Suprapubic skin (tissue), 4 donors: ENCODE measurements around the gene WFDC2. TPM values are rescaled to one million over a fixed set of nuclear protein-coding genes. Genes with fewer than 3 reads are reported as not detected.
A peak's percentile ranks its signal among the peaks of the same experiment; 100 is the strongest.

ENCODE experiments used
- DNase-seq, 2 donors: peaks; one replicate each; pipeline ENCODE4 v3.0.0-alpha.2; 2019; ENCODE audit warnings: low spot score in 2 of 2
- H3K27ac ChIP-seq: fragments of 200-600 bp; sonication (generic); one replicate; pipeline ENCODE4 v1.5.1; 2019
- H3K27me3 ChIP-seq: fragments of 200-600 bp; sonication (generic); one replicate; pipeline ENCODE4 v1.5.1; 2019
- H3K36me3 ChIP-seq: fragments of 200-600 bp; sonication (generic); one replicate; pipeline ENCODE4 v1.5.1; 2019
- H3K4me1 ChIP-seq: fragments of 200-600 bp; sonication (generic); one replicate; pipeline ENCODE4 v1.5.1; 2019
- H3K4me3 ChIP-seq: fragments of 200-600 bp; sonication (generic); one replicate; pipeline ENCODE4 v1.5.1; 2019; ENCODE audit warnings: mild to moderate bottlenecking
- H3K9me3 ChIP-seq: fragments of 200-600 bp; sonication (generic); one replicate; pipeline ENCODE4 v1.5.1; 2019
- CTCF ChIP-seq, 2 donors: fragments of 200-600 bp in 1 of 2; fragments of 450-650 bp in 1 of 2; sonication (generic) in 1 of 2; IDR thresholded peaks; one replicate each; pipeline ENCODE4 v1.5.1; 2016 to 2019; ENCODE audit warnings: antibody characterized with exemption in 2 of 2, mild to moderate bottlenecking in 1 of 2, moderate library complexity in 1 of 2
- EP300 ChIP-seq: sonication (generic); formaldehyde crosslinking; IDR thresholded peaks from one replicate; pipeline ENCODE4 v1.6.1; 2017; ENCODE audit warnings: antibody characterized with exemption
- POLR2A ChIP-seq, 2 donors: fragments of 450-650 bp; IDR thresholded peaks; one replicate each; pipeline ENCODE4 v1.6.1; 2017; ENCODE audit warnings: antibody characterized with exemption in 2 of 2, mild to moderate bottlenecking in 2 of 2, moderate library complexity in 2 of 2
- POLR2AphosphoS5 ChIP-seq, 3 donors: sonication (generic); formaldehyde crosslinking; IDR thresholded peaks; one replicate each; pipeline ENCODE4 v1.6.1; 2017; ENCODE audit warnings: antibody characterized with exemption in 3 of 3
- WGBS: methylation state at CpG from one replicate; pipeline ENCODE4 v1.1.5; 2018; 5-methylcytosine and 5-hydroxymethylcytosine counted together
- total RNA-seq, 4 donors: library from RNA; depleted of rRNA; stranded (reverse); fragments of >200 nt; gene quantifications; one replicate each; pipeline ENCODE4 v1.1.0, GENCODE V29; 2016

Gene WFDC2
- total RNA-seq, 4 donors from 2014 or later, result 29.6 to 58.0 (median 34.1) TPM

- H3K27me3 ChIP-seq, result no peaks in the 10 kb centered on the region
- no peaks in the 10 kb centered on the region for H3K36me3 ChIP-seq
- no peak for TF ChIP-seq CTCF (IDR thresholded peaks at IDR 0.05)
- no peak for TF ChIP-seq EP300
- H3K27ac ChIP-seq, result no peak overlapping the region
- no peaks in the 10 kb centered on the region for H3K4me1 ChIP-seq
- no peak for DNase-seq
- 79% methylated on average over 7 of the region's 7 CpGs for WGBS
- H3K4me3 ChIP-seq, result no peak overlapping the region
- H3K9me3 ChIP-seq, result no peaks in the 10 kb centered on the region
These were observed 38.7 kb downstream of the WFDC2 start for GRCh38 chr20:45508068-45508886.

- Histone ChIP-seq H3K4me1 (no peaks in the 10 kb centered on the region), H3K27ac (no peak overlapping the region), H3K36me3 (no peaks in the 10 kb centered on the region), H3K4me3 (no peak overlapping the region), H3K27me3 (no peaks in the 10 kb centered on the region), H3K9me3 (no peaks in the 10 kb centered on the region)
- WGBS, result 78% methylated on average over 4 of the region's 4 CpGs
- no peak for TF ChIP-seq CTCF (IDR thresholded peaks at IDR 0.05)
- no peak for TF ChIP-seq EP300
- no peak for TF ChIP-seq POLR2A (IDR thresholded peaks at IDR 0.05)
- TF ChIP-seq POLR2AphosphoS5 (IDR thresholded peaks at IDR 0.05), result no peak
- DNase-seq, result no peak
These were observed 39.5 kb downstream of the WFDC2 start for GRCh38 chr20:45509091-45509490.

- no peak for DNase-seq
- H3K4me3 ChIP-seq, result no peak overlapping the region
- no peaks in the 10 kb centered on the region for H3K36me3 ChIP-seq
- 68% methylated on average over 5 of the region's 5 CpGs for WGBS
- H3K27ac ChIP-seq, result no peak overlapping the region
- no peaks in the 10 kb centered on the region for H3K4me1 ChIP-seq
- no peaks in the 10 kb centered on the region for H3K9me3 ChIP-seq
- no peak for TF ChIP-seq CTCF (IDR thresholded peaks at IDR 0.05)
- no peak for TF ChIP-seq POLR2AphosphoS5 (IDR thresholded peaks at IDR 0.05)
- no peak for TF ChIP-seq EP300
- no peak for TF ChIP-seq POLR2A (IDR thresholded peaks at IDR 0.05)
- no peaks in the 10 kb centered on the region for H3K27me3 ChIP-seq
These were observed 40.8 kb downstream of the WFDC2 start for GRCh38 chr20:45510242-45510862.

- Histone ChIP-seq H3K27ac (peak within 1 kb of the TSS; percentile 36), H3K4me1 (peaks cover 24% of the 10 kb centered on the region), H3K9me3 (no peaks in the 10 kb centered on the region), H3K36me3 (no peaks in the 10 kb centered on the region), H3K27me3 (no peaks in the 10 kb centered on the region), H3K4me3 (no peak within 1 kb of the TSS)
- peak in 1 of 3 donors; percentile 57 for TF ChIP-seq POLR2AphosphoS5 (IDR thresholded peaks at IDR 0.05)
- no peak for TF ChIP-seq CTCF (IDR thresholded peaks at IDR 0.05)
- 68% methylated on average over 5 of the region's 5 CpGs for WGBS
- no peak for DNase-seq
These were observed 45.8 kb downstream of the WFDC2 start, which contains the start of gene SPINT3 for GRCh38 chr20:45515147-45515913. Gene SPINT3, minus strand, starts transcription at chr20:45515622. Its CDS starts 14 bp downstream, at chr20:45515608.

GRCh38 chr20:45518282-45518681 lies 48.7 kb downstream of the WFDC2 start:
- H3K9me3 ChIP-seq, result no peaks in the 10 kb centered on the region
- no peaks in the 10 kb centered on the region for H3K27me3 ChIP-seq
- TF ChIP-seq CTCF (IDR thresholded peaks at IDR 0.05), result no peak
- TF ChIP-seq POLR2A (IDR thresholded peaks at IDR 0.05), result no peak
- TF ChIP-seq EP300, result no peak
- peaks cover 24% of the 10 kb centered on the region for H3K4me1 ChIP-seq
- peak overlapping the region; percentile 64 for H3K27ac ChIP-seq
- no peaks in the 10 kb centered on the region for H3K36me3 ChIP-seq
- no peak for DNase-seq
- no peak overlapping the region for H3K4me3 ChIP-seq
- WGBS, result 23% methylated on average over 2 of the region's 2 CpGs
